ENCODE results near the gene ADSS2.

- TF ChIP-seq CTCF (IDR thresholded peaks at IDR 0.05) (no peak), POLR2A (IDR thresholded peaks at IDR 0.05) (no peak)
Measured at GRCh38 chr1:244369256-244370057, 82.3 kb downstream of the ADSS2 start.
